HEK293 (cell line): Measurements from ENCODE around the gene PRKCA.

Experiments
- CTCF ChIA-PET: fragments of 350-600 bp; formaldehyde crosslinking; extraction: SDS; loops from one replicate; lab custom pipeline; 2021; ENCODE audit warnings: antibody characterized with exemption; lab: Yijun Ruan, JAX
- POLR2A ChIA-PET: fragments of 300-600 bp; formaldehyde crosslinking; extraction: SDS; loops from one replicate; lab custom pipeline; 2020; ENCODE audit warnings: antibody characterized with exemption, inconsistent platforms; lab: Yijun Ruan, JAX
- H3K27ac ChIP-seq: fragments of 200-500 bp; sonication (Bioruptor generic); 2 replicates; pipeline ENCODE4 v1.5.1; 2014; ENCODE audit warnings: low read depth, low read length, control low read depth, inconsistent platforms; ENCODE audit errors: extremely low read depth
- H3K36me3 ChIP-seq, 2 experiments: fragments of 200-500 bp in 1 of 2; sonication (Bioruptor generic) in 1 of 2; 1 replicate in 1 of 2; 2 replicates in 1 of 2; pipeline ENCODE4 v1.5.1; 2014 to 2017; ENCODE audit warnings: inconsistent platforms in 2 of 2, low read length in 2 of 2; ENCODE audit not compliant: control insufficient read depth in 2 of 2, insufficient read depth in 1 of 2
- H3K4me1 ChIP-seq: fragments of 200-500 bp; sonication (Bioruptor generic); 2 replicates; pipeline ENCODE4 v1.5.1; 2014; ENCODE audit warnings: mild to moderate bottlenecking, low read length, inconsistent platforms; ENCODE audit not compliant: control insufficient read depth, insufficient read depth
- H3K4me3 ChIP-seq: 2 replicates; pipeline ENCODE4 v1.5.1; 2011; ENCODE audit warnings: low read depth, mild to moderate bottlenecking, control low read depth, low read length, moderate library complexity
- H3K9me3 ChIP-seq: fragments of 200-500 bp; sonication (Bioruptor generic); 2 replicates; pipeline ENCODE4 v1.5.1; 2014; ENCODE audit warnings: low read depth, low read length, inconsistent platforms; ENCODE audit not compliant: control insufficient read depth, insufficient read depth
- BCL11A ChIP-seq: fragments of 450-650 bp; formaldehyde crosslinking; IDR thresholded peaks from 2 replicates; pipeline ENCODE4 v1.5.1; 2016; ENCODE audit warnings: low read depth, missing biosample characterization, missing genetic modification characterization
- GFI1B ChIP-seq: fragments of 450-650 bp; formaldehyde crosslinking; IDR thresholded peaks from 2 replicates; pipeline ENCODE4 v1.5.1; 2016; ENCODE audit warnings: missing biosample characterization, missing genetic modification characterization
- GLI2 ChIP-seq: fragments of 450-650 bp; formaldehyde crosslinking; IDR thresholded peaks from 2 replicates; pipeline ENCODE4; 2017; ENCODE audit warnings: missing biosample characterization, missing genetic modification characterization, low read depth, borderline replicate concordance
- HOXD13 ChIP-seq: sonication (generic); formaldehyde crosslinking; IDR thresholded peaks from 2 replicates; pipeline ENCODE4 v1.8.0; 2022; ENCODE audit warnings: missing genetic modification reagents, borderline replicate concordance
- OVOL3 ChIP-seq: fragments of 450-650 bp; formaldehyde crosslinking; IDR thresholded peaks from 2 replicates; pipeline ENCODE4 v1.5.1; 2016; ENCODE audit warnings: missing biosample characterization, missing genetic modification characterization
- PRDM4 ChIP-seq: fragments of 450-650 bp; formaldehyde crosslinking; IDR thresholded peaks from 2 replicates; pipeline ENCODE4 v1.5.1; 2017; ENCODE audit warnings: missing biosample characterization, missing genetic modification characterization
- PRDM6 ChIP-seq: fragments of 450-650 bp; formaldehyde crosslinking; IDR thresholded peaks from 2 replicates; pipeline ENCODE4 v1.5.1; 2017; ENCODE audit warnings: missing biosample characterization, missing genetic modification characterization
- SCRT1 ChIP-seq: fragments of 450-650 bp; formaldehyde crosslinking; IDR thresholded peaks from 2 replicates; pipeline ENCODE4 v1.5.1; 2016; ENCODE audit warnings: missing biosample characterization, missing genetic modification characterization, borderline replicate concordance
- TCF7L2 ChIP-seq: IDR thresholded peaks from 2 replicates; pipeline ENCODE4 v1.6.1; 2011; ENCODE audit warnings: low read depth, mild to moderate bottlenecking, inconsistent platforms, low read length, moderate library complexity, borderline replicate concordance
- WT1 ChIP-seq: fragments of 450-650 bp; formaldehyde crosslinking; IDR thresholded peaks from 2 replicates; pipeline ENCODE4 v1.5.1; 2016; ENCODE audit warnings: missing biosample characterization, missing genetic modification characterization
- ZBTB17 ChIP-seq: fragments of 450-650 bp; formaldehyde crosslinking; IDR thresholded peaks from 2 replicates; pipeline ENCODE4 v1.5.1; 2016; ENCODE audit warnings: missing biosample characterization, missing genetic modification characterization
- ZBTB26 ChIP-seq: fragments of 450-650 bp; formaldehyde crosslinking; optimal IDR thresholded peaks from 2 replicates; pipeline ENCODE3; 2016; ENCODE audit warnings: missing biosample characterization, mild to moderate bottlenecking, missing genetic modification characterization
- ZNF114 ChIP-seq: fragments of 450-650 bp; formaldehyde crosslinking; IDR thresholded peaks from 2 replicates; pipeline ENCODE4 v1.5.0; 2017; ENCODE audit warnings: missing biosample characterization, missing genetic modification characterization
- ZNF121 ChIP-seq: fragments of 450-650 bp; formaldehyde crosslinking; IDR thresholded peaks from 2 replicates; pipeline ENCODE4 v1.5.1; 2016; ENCODE audit warnings: missing biosample characterization, missing genetic modification characterization
- ZNF132 ChIP-seq: fragments of 450-650 bp; formaldehyde crosslinking; IDR thresholded peaks from 2 replicates; pipeline ENCODE4 v1.5.1; 2017; ENCODE audit warnings: missing biosample characterization, missing genetic modification characterization, borderline replicate concordance
- ZNF19 ChIP-seq: fragments of 450-650 bp; formaldehyde crosslinking; IDR thresholded peaks from 2 replicates; pipeline ENCODE4; 2016; ENCODE audit warnings: missing biosample characterization, missing genetic modification characterization, low read depth
- ZNF391 ChIP-seq: fragments of 450-650 bp; formaldehyde crosslinking; IDR thresholded peaks from 2 replicates; pipeline ENCODE4 v1.5.1; 2016; ENCODE audit warnings: low read depth, missing biosample characterization, missing genetic modification characterization, borderline replicate concordance
- ZNF426 ChIP-seq: fragments of 450-650 bp; formaldehyde crosslinking; IDR thresholded peaks from 2 replicates; pipeline ENCODE4 v1.5.1; 2017; ENCODE audit warnings: missing biosample characterization, missing genetic modification characterization, mild to moderate bottlenecking, inconsistent platforms, moderate library complexity
- ZNF433 ChIP-seq: fragments of 450-650 bp; formaldehyde crosslinking; IDR thresholded peaks from 2 replicates; pipeline ENCODE4 v1.5.1; 2016; ENCODE audit warnings: missing biosample characterization, missing genetic modification characterization, low read depth
- ZNF621 ChIP-seq: fragments of 450-650 bp; formaldehyde crosslinking; IDR thresholded peaks from 2 replicates; pipeline ENCODE4 v1.5.1; 2017; ENCODE audit warnings: missing biosample characterization, missing genetic modification characterization
- ZNF645 ChIP-seq: fragments of 450-650 bp; formaldehyde crosslinking; IDR thresholded peaks from 2 replicates; pipeline ENCODE4; 2016; ENCODE audit warnings: missing biosample characterization, missing genetic modification characterization
- ZNF707 ChIP-seq: fragments of 450-650 bp; formaldehyde crosslinking; IDR thresholded peaks from 2 replicates; pipeline ENCODE4 v1.5.1; 2016; ENCODE audit warnings: missing biosample characterization, missing genetic modification characterization
- ZSCAN30 ChIP-seq: fragments of 450-650 bp; IDR thresholded peaks from 2 replicates; pipeline ENCODE4 v1.5.1; 2018; ENCODE audit warnings: missing biosample characterization, mild to moderate bottlenecking, missing genetic modification characterization, moderate library complexity
- TF ChIP-seq, protein P1 (sequence below): fragments of 450-650 bp; formaldehyde crosslinking; IDR thresholded peaks from 2 replicates; pipeline ENCODE4 v1.5.1; 2016; ENCODE audit warnings: missing biosample characterization, missing genetic modification characterization

Gene PRKCA

GRCh38 chr17:66461343-66461995 is 159.1 kb downstream of the PRKCA start:
- TF ChIP-seq SCRT1 (tag by site-specific recombination) = no peak
- no peak for TF ChIP-seq ZNF132 (tag by site-specific recombination)
- TF ChIP-seq PRDM6 = 0 out of 2 replicates have a peak, but pooled peaks have one; percentile 45
- no peak for TF ChIP-seq OVOL3 (tag by site-specific recombination)
- TF ChIP-seq ZBTB17 (tag by site-specific recombination) = no peak
- no peak for TF ChIP-seq ZNF121 (tag by site-specific recombination)
- no peak for TF ChIP-seq ZSCAN30
- TF ChIP-seq PRDM4 (tag by site-specific recombination) = peak; percentile 71
- Histone ChIP-seq H3K27ac (no peak overlapping the region), H3K4me3 (no peak overlapping the region), H3K4me1 (peaks cover 10% of the 10 kb centered on the region), H3K36me3 (no peaks in the 10 kb centered on the region), H3K9me3 (no peaks in the 10 kb centered on the region)
- ChIA-PET CTCF (no interaction called here), POLR2A (no interaction called here)

DNA sequence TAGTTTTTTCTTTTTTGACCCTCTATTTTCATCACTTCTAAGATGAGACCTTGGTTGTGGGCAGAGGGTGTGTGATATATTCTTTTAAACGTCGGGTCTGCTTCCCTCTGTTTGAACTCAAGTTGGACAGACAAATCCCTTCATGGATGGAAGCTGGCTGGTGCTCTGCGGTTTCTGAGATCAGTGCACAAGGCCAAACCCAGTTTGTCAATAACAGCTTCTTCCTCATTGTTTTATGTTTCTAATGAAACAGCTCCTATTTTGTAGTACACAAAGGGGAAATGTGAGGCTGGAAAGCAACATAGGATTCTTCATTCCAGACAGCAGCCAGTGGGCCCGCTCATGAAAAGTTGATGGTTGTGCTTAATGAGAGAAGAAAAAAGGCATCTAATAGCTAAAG is 159.6 kb downstream of the PRKCA start:
- ChIA-PET CTCF (interaction anchor here (0.7 to 0.8 kb wide), 2 partner anchors 47 to 164 kb away, joined by 3 to 4 read pairs; no protein-coding TSS in a partner anchor), POLR2A (interaction anchor here (0.7 kb wide), 1 partner anchor 158 kb away, joined by 3 read pairs; no protein-coding TSS in a partner anchor)
- H3K27ac ChIP-seq = no peak overlapping the region
- TF ChIP-seq ZNF114 (no peak), ZNF645 (no peak), ZNF391 (tag by site-specific recombination) (no peak), ZBTB26 (tag by site-specific recombination) (no peak), ZNF707 (no peak)
- peaks cover 10% of the 10 kb centered on the region for H3K4me1 ChIP-seq
- no peaks in the 10 kb centered on the region for H3K36me3 ChIP-seq
- no peak overlapping the region for H3K4me3 ChIP-seq
- H3K9me3 ChIP-seq = no peaks in the 10 kb centered on the region

DNA sequence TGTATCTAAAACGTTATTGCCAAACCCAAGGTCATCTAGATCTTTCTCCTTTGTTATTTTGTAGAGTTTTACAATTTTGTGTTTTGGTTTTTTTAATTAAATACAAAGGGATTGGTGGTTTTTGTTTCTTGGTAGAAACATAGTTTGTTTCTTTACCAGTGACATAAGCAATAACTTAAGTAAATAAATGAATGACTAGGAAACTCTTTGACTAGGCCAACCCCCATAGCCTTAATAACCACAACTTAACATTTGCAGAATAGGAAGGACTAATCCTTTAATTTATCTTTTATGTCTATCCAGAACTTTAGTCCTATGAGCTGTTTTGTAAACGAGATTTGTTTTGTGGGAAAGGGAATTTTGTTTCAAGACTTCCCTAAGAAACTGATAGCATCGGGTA is 162.5 kb downstream of the PRKCA start:
- POLR2A ChIA-PET = no interaction called here
- no peak for TF ChIP-seq GFI1B (tag by site-specific recombination)
- TF ChIP-seq, protein P1, sequence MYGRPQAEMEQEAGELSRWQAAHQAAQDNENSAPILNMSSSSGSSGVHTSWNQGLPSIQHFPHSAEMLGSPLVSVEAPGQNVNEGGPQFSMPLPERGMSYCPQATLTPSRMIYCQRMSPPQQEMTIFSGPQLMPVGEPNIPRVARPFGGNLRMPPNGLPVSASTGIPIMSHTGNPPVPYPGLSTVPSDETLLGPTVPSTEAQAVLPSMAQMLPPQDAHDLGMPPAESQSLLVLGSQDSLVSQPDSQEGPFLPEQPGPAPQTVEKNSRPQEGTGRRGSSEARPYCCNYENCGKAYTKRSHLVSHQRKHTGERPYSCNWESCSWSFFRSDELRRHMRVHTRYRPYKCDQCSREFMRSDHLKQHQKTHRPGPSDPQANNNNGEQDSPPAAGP (tag by site-specific recombination) = no peak
- TF ChIP-seq ZNF19 (tag by site-specific recombination) = no peak
- no peak for TF ChIP-seq TCF7L2
- TF ChIP-seq BCL11A (tag by site-specific recombination) = no peak
- TF ChIP-seq GLI2 = no peak
- TF ChIP-seq HOXD13 (CRISPR knock-in tag) = no peak
- TF ChIP-seq ZNF426 (tag by site-specific recombination) = no peak
- no peak for TF ChIP-seq ZNF433
- TF ChIP-seq OVOL3 (tag by site-specific recombination) = no peak
- TF ChIP-seq WT1 (tag by site-specific recombination) = no peak
- TF ChIP-seq ZNF621 (tag by site-specific recombination) = no peak

More for the DNA sequence above, 162.5 kb downstream of the PRKCA start:
- Histone ChIP-seq H3K9me3 (no peaks in the 10 kb centered on the region), H3K4me1 (peaks cover 15% of the 10 kb centered on the region), H3K4me3 (no peak overlapping the region), H3K36me3 (no peaks in the 10 kb centered on the region), H3K27ac (no peak overlapping the region)
- CTCF ChIA-PET = interaction anchor here (1.0 kb wide), 1 partner anchor 106 kb away, joined by 6 read pairs; no protein-coding TSS in a partner anchor
